Activated CD4-positive, CD25-positive, alpha-beta regulatory T cell treated with anti-CD3 and anti-CD28 coated beads, Interleukin-2, amount 50 U/mL, for 16 hours (primary cell): ENCODE results near the gene HDAC4.

Source experiments
- DNase-seq: peaks from one replicate; pipeline ENCODE4 v3.0.0-alpha.2; 2020; ENCODE audit warnings: low read depth, low spot score

The HDAC4 gene

GRCh38 chr2:239156516-239157265, 244.1 kb downstream of the HDAC4 start:
- no peak for DNase-seq

GRCh38 chr2:239155806-239156480, 244.9 kb downstream of the HDAC4 start:
- no peak for DNase-seq

GRCh38 chr2:239154971-239155805, 245.6 kb downstream of the HDAC4 start:
- no peak for DNase-seq

DNA sequence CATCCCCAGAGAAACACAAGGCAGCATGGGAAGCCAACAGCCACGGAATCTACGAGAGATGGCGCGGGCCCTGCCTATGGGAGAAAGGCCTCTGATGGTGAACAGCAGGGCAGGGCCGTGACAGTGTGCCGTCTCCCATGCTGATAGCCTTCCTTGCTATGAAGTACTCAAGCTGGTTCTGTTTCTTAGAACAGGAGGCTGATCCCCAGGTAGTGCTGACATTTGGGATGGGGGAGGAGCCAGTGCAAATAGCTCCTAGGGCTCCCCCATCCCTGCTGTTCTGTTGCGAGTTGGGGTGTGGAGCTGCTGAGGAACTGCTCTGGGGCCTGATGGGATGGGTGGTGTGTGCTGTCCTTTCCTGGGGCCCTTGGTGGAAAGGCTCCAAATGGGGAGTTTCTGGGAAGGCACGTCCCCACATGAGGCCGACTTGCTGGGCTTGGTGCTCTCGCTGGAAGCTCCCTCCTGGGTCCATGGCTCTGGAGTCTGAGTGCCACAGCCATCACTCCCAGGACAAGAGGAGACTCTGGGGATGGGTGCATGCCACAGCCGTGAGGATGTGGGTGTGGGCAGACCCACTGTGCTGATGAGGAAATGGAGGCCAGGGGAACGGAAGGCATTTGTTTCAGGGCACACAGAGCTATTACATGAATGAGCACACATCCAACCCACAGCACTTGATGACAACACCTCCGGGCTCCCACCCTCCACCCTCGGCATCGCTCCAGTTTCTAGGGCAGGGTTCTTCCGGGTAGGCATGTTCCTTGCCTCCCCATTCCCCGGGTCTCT, 246.8 kb downstream of the HDAC4 start:
- no peak for DNase-seq

DNA sequence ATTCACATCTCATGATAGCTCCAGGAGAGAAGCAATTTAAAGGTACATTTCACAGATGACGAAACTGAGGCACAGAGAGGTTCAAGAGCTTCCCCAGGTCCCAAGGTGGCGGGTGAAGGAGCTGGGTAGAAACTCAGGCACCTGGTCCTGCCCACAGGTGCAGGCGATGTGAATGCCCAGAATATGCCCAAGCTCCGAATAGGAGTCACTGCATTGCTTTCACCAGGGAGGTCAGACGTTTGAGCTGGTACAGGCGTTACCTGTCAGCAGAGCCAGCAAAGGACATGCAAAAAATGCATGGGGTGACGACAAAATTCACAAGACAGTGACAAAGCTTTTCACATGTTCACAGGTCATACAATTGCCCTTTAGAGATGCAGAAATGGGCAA, 247.9 kb downstream of the HDAC4 start:
- no peak for DNase-seq

GRCh38 chr2:239152239-239152915, 248.4 kb downstream of the HDAC4 start:
- DNase-seq: no peak

DNA sequence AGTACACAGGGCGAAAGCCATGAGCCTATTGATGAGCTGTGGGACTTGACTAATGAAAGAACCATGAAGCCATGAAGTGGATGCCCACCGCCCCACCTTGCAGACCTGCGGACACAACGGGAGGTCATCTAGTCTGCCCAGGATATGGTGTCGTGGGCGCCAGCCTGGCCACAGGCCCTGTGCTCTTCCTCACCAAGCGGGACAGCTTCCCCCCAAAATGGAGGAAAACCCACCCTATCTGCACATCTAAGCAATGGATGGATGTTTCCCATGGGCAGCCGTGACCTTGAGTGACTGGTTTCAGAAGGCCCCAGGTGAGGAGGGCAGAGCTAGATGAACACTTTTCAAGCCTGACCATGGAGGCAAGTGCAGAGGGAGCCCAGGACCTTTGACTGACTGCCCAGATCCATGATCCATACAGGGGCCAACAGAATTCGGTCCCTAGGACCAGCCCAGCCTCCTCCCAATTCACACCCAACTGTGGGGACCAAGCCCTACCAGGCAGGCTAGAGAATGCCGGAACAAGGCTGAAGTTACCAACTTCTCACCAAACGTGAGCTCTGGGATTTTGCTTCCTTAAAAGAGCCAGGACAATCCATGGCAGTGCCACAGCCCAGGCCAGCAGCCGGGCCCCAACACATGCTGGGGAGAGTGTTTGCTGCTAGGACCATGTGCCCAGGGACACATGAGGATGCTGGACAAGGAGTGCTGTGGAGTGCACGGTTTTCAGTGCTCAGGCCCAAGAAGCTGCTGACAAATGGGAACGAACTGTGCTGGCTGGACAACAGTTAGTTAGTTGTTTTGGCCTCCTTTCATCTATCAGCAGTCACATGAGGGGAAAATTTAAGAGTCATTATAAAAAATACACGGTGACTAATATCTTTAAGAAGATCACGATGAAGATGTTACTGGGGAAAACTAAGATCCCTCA, 249.4 kb downstream of the HDAC4 start:
- DNase-seq: no peak

DNA sequence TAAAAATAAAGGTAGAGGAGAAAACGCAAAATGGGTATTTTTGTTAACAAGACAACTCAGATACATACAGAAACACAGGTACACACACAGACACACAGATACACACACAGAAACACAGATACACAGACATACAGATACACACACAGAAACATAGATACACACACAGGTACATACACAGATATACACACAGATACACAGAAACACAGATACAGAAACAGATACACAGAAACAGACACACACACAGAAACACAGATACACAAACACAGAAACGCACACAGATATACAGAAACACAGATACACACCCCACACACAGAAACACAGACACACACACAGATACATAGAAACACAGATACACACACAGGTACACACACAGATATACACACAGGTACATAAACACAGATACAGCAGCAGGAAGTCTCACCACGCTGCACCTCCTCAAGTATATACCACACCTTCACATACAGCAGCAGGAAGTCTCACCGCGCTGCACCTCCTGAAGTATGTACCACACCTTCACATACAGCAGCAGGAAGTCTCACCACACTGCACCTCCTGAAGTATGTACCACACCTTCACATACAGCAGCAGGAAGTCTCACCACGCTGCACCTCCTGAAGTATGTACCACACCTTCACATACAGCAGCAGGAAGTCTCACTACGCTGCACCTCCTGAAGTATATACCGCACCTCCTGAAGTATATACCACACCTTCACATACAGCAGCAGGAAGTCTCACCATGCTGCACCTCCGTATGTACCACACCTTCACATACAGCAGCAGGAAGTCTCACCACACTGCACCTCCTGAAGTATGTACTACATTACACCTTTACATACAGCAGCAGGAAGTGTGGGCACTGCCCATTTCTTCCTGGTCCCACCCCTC, 250.5 kb downstream of the HDAC4 start:
- no peak for DNase-seq

GRCh38 chr2:239149501-239149900, 251.3 kb downstream of the HDAC4 start:
- DNase-seq: no peak

- DNase-seq: no peak
Measured at GRCh38 chr2:239148495-239149200, 252.2 kb downstream of the HDAC4 start.

- no peak for DNase-seq
Measured at GRCh38 chr2:239147376-239147775, 253.4 kb downstream of the HDAC4 start.

DNA sequence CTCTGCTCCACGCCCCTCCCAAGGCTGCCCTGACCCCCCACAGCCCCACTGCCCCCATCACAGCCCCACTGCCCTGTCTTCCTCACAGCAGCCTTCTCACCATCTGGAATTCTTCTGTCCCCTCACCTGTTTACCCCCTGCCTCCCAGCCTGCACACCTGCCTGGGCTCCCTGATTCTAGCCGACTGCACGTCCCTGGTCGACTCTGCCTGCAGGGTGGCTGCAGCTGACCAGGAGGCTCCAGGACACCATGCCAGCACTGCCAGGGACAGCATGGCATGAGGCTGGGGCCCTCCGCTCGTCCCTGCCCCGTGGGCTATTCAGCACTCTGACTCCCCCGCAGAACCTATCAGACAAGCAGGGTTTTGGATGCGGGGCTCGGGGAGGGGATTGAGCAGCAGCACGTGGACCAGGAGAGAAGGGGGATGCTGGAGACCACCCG, 254.1 kb downstream of the HDAC4 start:
- no peak for DNase-seq

DNA sequence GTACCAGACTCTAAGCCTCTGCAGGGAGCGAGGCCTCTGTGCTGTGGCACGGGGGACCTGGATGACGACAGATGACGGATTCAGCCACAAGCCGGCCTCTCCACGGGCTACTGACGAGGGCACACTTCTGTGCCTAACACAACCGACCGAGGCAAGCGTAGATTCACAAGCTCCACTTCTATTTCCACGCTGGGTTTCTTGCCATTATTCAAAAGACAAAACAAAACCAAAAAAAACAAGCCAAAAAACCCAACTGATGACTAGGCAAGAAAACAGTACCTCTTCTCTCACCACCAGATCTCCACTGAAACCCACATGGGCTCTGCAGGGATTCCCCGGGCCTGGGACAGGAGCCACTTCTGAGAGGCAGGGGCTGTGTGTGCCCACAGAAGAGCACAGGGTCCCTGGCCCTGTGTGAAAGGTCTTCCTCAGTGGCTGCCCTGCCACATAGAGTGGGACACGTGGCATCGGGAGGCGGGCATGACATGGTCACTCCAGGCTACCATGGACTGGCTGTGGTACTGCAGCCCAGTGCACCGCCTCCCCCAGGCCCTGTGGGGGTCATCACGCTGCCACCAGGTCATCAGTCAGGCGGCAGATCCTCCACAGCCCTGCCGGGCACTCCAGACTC, 254.7 kb downstream of the HDAC4 start:
- DNase-seq: no peak

DNA sequence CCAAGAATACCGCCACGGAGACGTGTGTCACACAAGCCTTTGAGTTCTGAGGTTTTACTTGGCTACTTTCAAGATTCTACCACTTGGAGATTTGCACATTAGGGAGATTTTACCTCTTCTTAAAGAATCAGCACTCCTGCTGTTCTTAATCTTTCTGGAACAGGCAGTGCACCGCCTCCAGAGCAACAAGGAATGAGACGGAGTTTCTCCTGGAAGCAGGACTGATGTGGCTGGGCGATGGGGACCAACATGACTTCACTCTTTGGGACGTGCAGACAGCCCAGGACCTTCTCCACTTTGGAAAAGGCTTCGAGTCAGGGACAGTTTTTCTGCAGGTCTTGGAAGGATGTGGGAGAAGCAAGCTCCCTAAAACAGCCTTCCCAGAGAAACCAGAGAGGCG, 255.2 kb downstream of the HDAC4 start:
- no peak for DNase-seq

DNA sequence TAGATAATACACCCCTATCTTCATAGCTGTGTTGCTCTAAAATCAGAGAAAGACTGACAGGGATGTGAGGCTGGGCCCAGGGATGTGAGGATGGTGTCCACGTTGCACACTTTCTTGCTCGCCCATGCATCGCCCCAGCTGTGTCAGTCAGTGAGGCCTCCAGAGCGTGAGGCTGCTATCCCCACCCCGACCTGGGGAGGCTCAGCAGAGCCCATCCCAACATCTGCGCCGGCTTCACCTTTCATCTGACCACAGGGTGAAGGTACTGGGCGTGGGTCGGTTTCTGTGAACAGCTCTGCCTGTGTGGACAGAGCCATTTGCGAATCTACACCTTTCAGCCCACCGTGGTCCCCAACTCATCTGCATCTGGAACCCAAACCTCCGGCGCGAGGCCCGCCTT, 255.7 kb downstream of the HDAC4 start:
- DNase-seq: no peak

- DNase-seq: no peak
Measured at GRCh38 chr2:239144713-239144999, 256.2 kb downstream of the HDAC4 start.

DNA sequence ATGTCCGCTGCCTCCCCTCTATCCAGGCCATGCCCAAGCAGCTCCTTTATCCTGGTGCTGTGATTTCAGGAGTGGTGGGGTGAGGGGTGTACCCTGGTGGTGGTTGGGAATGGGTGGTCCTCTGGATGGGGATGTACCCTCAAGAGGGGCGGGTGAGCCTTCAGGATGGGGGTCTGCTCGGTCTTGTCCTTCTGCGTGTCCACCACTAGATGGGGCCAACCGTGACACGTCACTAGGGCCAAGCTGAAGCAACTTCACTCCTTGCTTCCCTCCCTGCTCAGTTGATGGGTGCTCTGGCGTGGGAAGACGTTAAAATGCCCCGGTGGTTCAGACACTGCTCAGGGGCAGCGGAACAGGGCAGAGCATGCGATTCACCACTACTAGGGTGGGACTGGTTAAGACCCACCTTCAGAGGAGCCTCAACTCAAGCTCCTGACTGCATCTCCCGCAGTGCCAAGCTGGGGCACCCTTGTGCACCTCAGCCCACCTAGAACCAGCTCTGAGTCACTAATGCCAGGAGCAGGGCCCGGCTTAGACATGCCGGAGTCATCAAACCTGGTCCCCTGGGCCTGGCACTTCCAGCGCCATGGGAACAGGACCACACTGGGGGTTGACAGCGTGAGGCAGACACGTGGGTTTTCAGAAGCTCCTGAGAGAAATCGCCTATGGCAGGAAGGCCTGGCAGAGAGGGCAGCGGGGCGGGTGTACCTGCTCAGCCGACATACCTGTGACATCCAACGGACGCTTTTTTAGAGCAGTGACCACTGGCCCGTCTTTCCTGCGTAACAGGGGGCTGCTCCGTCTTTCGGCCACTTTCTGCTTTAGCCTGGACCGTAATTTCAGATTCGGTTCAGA, 256.7 kb downstream of the HDAC4 start:
- no peak for DNase-seq
